IMR-90 (cell line): ENCODE data around the gene TMEM256.

Experiments used
- CTCF ChIP-seq: conservative IDR thresholded peaks from 2 replicates; pipeline ENCODE4 v1.5.1; 2012; ENCODE audit warnings: mild to moderate bottlenecking, low read depth, low read length, improper control_type of control experiment
- MXI1 ChIP-seq: IDR thresholded peaks from 2 replicates; pipeline ENCODE4 v1.6.1; 2012; ENCODE audit warnings: low read depth, mild to moderate bottlenecking, low read length, moderate library complexity, borderline replicate concordance
- POLR2A ChIP-seq: IDR thresholded peaks from 2 replicates; pipeline ENCODE4 v1.6.1; 2012; ENCODE audit warnings: mild to moderate bottlenecking, low read depth, low read length
- RCOR1 ChIP-seq: IDR thresholded peaks from 2 replicates; pipeline ENCODE4 v1.6.1; 2012; ENCODE audit warnings: mild to moderate bottlenecking, low read length, improper control_type of control experiment; ENCODE audit not compliant: insufficient replicate concordance
- SMC3 ChIP-seq: fragments of 150-350 bp; IDR thresholded peaks from 2 replicates; pipeline ENCODE4 v1.6.1; 2016; ENCODE audit warnings: low read depth, mild to moderate bottlenecking, antibody characterized with exemption, low read length, moderate library complexity
- USF2 ChIP-seq: fragments of 150-350 bp; IDR thresholded peaks from 2 replicates; pipeline ENCODE4 v1.6.1; 2017; ENCODE audit warnings: mild to moderate bottlenecking, antibody characterized with exemption, low read length, low read depth

GRCh38 chr17:7448461-7448860 lies 44.6 kb upstream of the TMEM256 start:
- no peak for TF ChIP-seq CTCF
- TF ChIP-seq USF2: no peak
- TF ChIP-seq MXI1: no peak
- no peak for TF ChIP-seq RCOR1
- TF ChIP-seq POLR2A: no peak
- no peak for TF ChIP-seq SMC3
